Breast epithelium (tissue), 3 donors: ENCODE data around the gene CCDC27.

Experiments used
- POLR2A ChIP-seq: fragments of 450-650 bp; IDR thresholded peaks from one replicate; pipeline ENCODE4 v1.6.1; 2016; ENCODE audit warnings: antibody characterized with exemption, mild to moderate bottlenecking, moderate library complexity
- POLR2AphosphoS5 ChIP-seq, 3 donors: sonication (generic); formaldehyde crosslinking; IDR thresholded peaks; one replicate each; pipeline ENCODE4 v1.6.1; 2017; ENCODE audit warnings: antibody characterized with exemption in 3 of 3
- TF ChIP-seq, protein P1 (sequence below), 3 donors: fragments of 450-650 bp; IDR thresholded peaks; one replicate each; pipeline ENCODE4 v1.5.1; 2016 to 2017; ENCODE audit warnings: antibody characterized with exemption in 3 of 3, mild to moderate bottlenecking in 3 of 3, moderate library complexity in 3 of 3

- TF ChIP-seq, protein P1, sequence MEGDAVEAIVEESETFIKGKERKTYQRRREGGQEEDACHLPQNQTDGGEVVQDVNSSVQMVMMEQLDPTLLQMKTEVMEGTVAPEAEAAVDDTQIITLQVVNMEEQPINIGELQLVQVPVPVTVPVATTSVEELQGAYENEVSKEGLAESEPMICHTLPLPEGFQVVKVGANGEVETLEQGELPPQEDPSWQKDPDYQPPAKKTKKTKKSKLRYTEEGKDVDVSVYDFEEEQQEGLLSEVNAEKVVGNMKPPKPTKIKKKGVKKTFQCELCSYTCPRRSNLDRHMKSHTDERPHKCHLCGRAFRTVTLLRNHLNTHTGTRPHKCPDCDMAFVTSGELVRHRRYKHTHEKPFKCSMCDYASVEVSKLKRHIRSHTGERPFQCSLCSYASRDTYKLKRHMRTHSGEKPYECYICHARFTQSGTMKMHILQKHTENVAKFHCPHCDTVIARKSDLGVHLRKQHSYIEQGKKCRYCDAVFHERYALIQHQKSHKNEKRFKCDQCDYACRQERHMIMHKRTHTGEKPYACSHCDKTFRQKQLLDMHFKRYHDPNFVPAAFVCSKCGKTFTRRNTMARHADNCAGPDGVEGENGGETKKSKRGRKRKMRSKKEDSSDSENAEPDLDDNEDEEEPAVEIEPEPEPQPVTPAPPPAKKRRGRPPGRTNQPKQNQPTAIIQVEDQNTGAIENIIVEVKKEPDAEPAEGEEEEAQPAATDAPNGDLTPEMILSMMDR (IDR thresholded peaks at IDR 0.05) = no peak
- TF ChIP-seq POLR2A (no peak), POLR2AphosphoS5 (IDR thresholded peaks at IDR 0.05) (no peak)
Observed at GRCh38 chr1:3718764-3719163, 33.5 kb upstream of the CCDC27 start.
